ENCODE measurements around the gene POLR2A. TPM values are rescaled to one million over a fixed set of nuclear protein-coding genes. Genes with fewer than 3 reads are reported as not detected.

POLR2A gene
- 100 to 1,000 TPM; 174 to 175 TPM for total RNA-seq

GRCh38 chr17:7484067-7484918 lies at the start of gene POLR2A:
TSS of gene POLR2A (plus strand) at chr17:7484366.

GRCh38 chr17:7439462-7440112 lies 44.6 kb upstream of the POLR2A start, which contains the start of gene FGF11:
TSS of gene FGF11 (plus strand) at chr17:7439512. CDS start at chr17:7439621, 109 bp downstream.

GRCh38 chr17:7444682-7445618 lies 39.2 kb upstream of the POLR2A start, which contains the start of gene CHRNB1:
TSS of gene CHRNB1 (plus strand) at chr17:7445061. CDS start at chr17:7445128, 67 bp downstream.

GRCh38 chr17:7479213-7480088 lies 4.7 kb upstream of the POLR2A start, which contains the start of gene ZBTB4:
TSS of gene ZBTB4 (minus strand) at chr17:7479631. CDS start at chr17:7466801, 12,830 bp downstream.

GRCh38 chr17:7481275-7481674 lies 2.9 kb upstream of the POLR2A start, which contains the start of gene SLC35G6:
TSS of gene SLC35G6 (plus strand) at chr17:7481446. CDS start at chr17:7481517, 71 bp downstream.

GRCh38 chr17:7548585-7549400 lies 64.6 kb downstream of the POLR2A start, which contains the start of gene TNFSF12:
TSS of gene TNFSF12 (plus strand) at chr17:7549058. CDS start at chr17:7549154, 96 bp downstream.

Other genes starting within 250 kb of the POLR2A start
- gene DVL2, start 249.8 kb upstream of the POLR2A start, total RNA-seq = 10 to 100 TPM; 47.0 to 47.5 TPM
- gene PHF23, start 244.9 kb upstream of the POLR2A start, total RNA-seq = 10 to 100 TPM; 53.9 to 55.9 TPM
- gene GABARAP, start 241.9 kb upstream of the POLR2A start, total RNA-seq = 100 to 1,000 TPM; 276 to 282 TPM
- 100 to 1,000 TPM; 154 to 160 TPM for gene CTDNEP1, start 232.6 kb upstream of the POLR2A start, total RNA-seq
- 10 to 100 TPM; 36.2 to 44.5 TPM for gene ELP5, start 232.2 kb upstream of the POLR2A start, total RNA-seq
- gene CLDN7, start 221.9 kb upstream of the POLR2A start, total RNA-seq = under 1 TPM; 0.53 to 0.76 TPM
- gene SLC2A4, start 202.6 kb upstream of the POLR2A start, total RNA-seq = not detected
- under 1 TPM; 0.55 to 0.67 TPM for gene YBX2, start 189.7 kb upstream of the POLR2A start, total RNA-seq
- gene EIF5A, start 176.7 kb upstream of the POLR2A start, total RNA-seq = 100 to 1,000 TPM; 429 to 433 TPM
- 10 to 100 TPM; 67.6 to 77.5 TPM for gene GPS2, start 169.0 kb upstream of the POLR2A start, total RNA-seq
- 10 to 100 TPM; 35.8 to 41.7 TPM for gene NEURL4, start 155.0 kb upstream of the POLR2A start, total RNA-seq
- gene ACAP1, start 147.8 kb upstream of the POLR2A start, total RNA-seq = 100 to 1,000 TPM; 738 to 785 TPM
- 1 to 10 TPM; 7.0 to 7.1 TPM for gene KCTD11, start 132.2 kb upstream of the POLR2A start, total RNA-seq
- gene TMEM95, start 129.2 kb upstream of the POLR2A start, total RNA-seq = not detected
- 1 to 10 TPM; 1.6 to 1.9 TPM for gene TNK1, start 103.3 kb upstream of the POLR2A start, total RNA-seq
- 100 to 1,000 TPM; 159 to 160 TPM for gene PLSCR3, start 89.8 kb upstream of the POLR2A start, total RNA-seq
- 10 to 100 TPM; 66.2 to 67.9 TPM for gene TMEM256, start 80.3 kb upstream of the POLR2A start, total RNA-seq
- gene NLGN2, start 76.5 kb upstream of the POLR2A start, total RNA-seq = 1 to 10 TPM; 4.9 to 5.1 TPM
- not detected for gene SPEM1, start 64.0 kb upstream of the POLR2A start, total RNA-seq
- gene SPEM2, start 58.8 kb upstream of the POLR2A start, total RNA-seq = not detected
- not detected for gene SPEM3, start 55.5 kb upstream of the POLR2A start, total RNA-seq
- 10 to 100 TPM; 16.3 to 17.0 TPM for gene TMEM102, start 48.9 kb upstream of the POLR2A start, total RNA-seq
- gene FGF11, start 44.9 kb upstream of the POLR2A start, total RNA-seq = 10 to 100 TPM; 21.3 to 21.6 TPM
- 10 to 100 TPM; 15.3 to 19.0 TPM for gene CHRNB1, start 39.3 kb upstream of the POLR2A start, total RNA-seq
- 10 to 100 TPM; 29.0 to 29.5 TPM for gene ZBTB4, start 4.7 kb upstream of the POLR2A start, total RNA-seq
- not detected for gene SLC35G6, start 2.9 kb upstream of the POLR2A start, total RNA-seq
- 100 to 1,000 TPM; 100 to 103 TPM for gene TNFSF12, start 64.7 kb downstream of the POLR2A start, total RNA-seq
- 1 to 10 TPM; 7.2 to 7.4 TPM for gene TNFSF13, start 74.4 kb downstream of the POLR2A start, total RNA-seq
- 10 to 100 TPM; 37.6 to 42.1 TPM for gene SENP3, start 77.6 kb downstream of the POLR2A start, total RNA-seq
- 10 to 100 TPM in 1 of 2 experiments, 1 to 10 TPM in 1; 9.8 to 10.3 TPM for gene CD68, start 95.3 kb downstream of the POLR2A start, total RNA-seq
- 10 to 100 TPM; 52.8 to 56.0 TPM for gene MPDU1, start 99.5 kb downstream of the POLR2A start, total RNA-seq
- under 1 TPM; 0.17 to 0.38 TPM for gene SOX15, start 105.7 kb downstream of the POLR2A start, total RNA-seq
- 10 to 100 TPM; 29.3 to 32.6 TPM for gene FXR2, start 130.5 kb downstream of the POLR2A start, total RNA-seq
- gene SAT2, start 143.5 kb downstream of the POLR2A start, total RNA-seq = 10 to 100 TPM; 32.7 to 38.7 TPM
- gene SHBG, start 145.8 kb downstream of the POLR2A start, total RNA-seq = not detected
- under 1 TPM; 0.17 to 0.18 TPM for gene ATP1B2, start 166.6 kb downstream of the POLR2A start, total RNA-seq
- gene TP53, start 203.1 kb downstream of the POLR2A start, total RNA-seq = 100 to 1,000 TPM; 147 to 148 TPM
- gene WRAP53, start 204.1 kb downstream of the POLR2A start, total RNA-seq = 10 to 100 TPM; 12.5 to 13.4 TPM
- not detected for gene EFNB3, start 220.8 kb downstream of the POLR2A start, total RNA-seq
- not detected for gene DNAH2, start 233.4 kb downstream of the POLR2A start, total RNA-seq